Activated effector memory CD4-positive, alpha-beta T cell treated with Interleukin-2 at 50 U/mL for 16 hours (primary cell): ENCODE data around the gene TUBA1C.
"Not testable (repeated sequence)": the region's sequence is repeated elsewhere in the genome, so short reads cannot be mapped to it uniquely, and the experiment has no call there.

Experiments used
- DNase-seq: peaks from one replicate; pipeline ENCODE4 v3.0.0-alpha.2; 2020

Gene TUBA1C

DNA sequence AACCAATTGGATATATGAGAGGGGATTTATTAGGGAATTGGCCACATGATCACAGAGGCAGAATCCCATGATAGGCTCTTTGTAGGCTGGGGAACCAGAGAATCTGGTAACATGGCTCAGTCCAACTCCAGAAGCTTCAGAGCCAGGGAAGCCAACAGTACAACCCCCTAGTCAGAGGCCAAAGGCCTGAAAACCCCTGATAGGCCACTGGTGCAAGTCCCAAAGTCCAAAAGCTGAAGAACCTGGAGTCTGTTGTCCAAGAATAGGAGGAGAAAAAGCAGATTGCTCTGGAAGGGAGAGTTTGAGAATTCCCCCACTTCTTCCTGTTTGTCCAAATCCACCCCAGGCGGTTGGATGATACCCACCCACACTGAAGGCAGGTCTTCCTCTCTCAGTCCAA lies 49.9 kb downstream of the TUBA1C start:
- DNase-seq = no peak

- not testable (repeated sequence) for DNase-seq
Observed at GRCh38 chr12:49317118-49317517, 52.2 kb downstream of the TUBA1C start.

- DNase-seq = not testable (repeated sequence)
Observed at GRCh38 chr12:49320411-49321103, 55.7 kb downstream of the TUBA1C start.

- no peak for DNase-seq
Observed at GRCh38 chr12:49322367-49322707, 57.5 kb downstream of the TUBA1C start.

DNA sequence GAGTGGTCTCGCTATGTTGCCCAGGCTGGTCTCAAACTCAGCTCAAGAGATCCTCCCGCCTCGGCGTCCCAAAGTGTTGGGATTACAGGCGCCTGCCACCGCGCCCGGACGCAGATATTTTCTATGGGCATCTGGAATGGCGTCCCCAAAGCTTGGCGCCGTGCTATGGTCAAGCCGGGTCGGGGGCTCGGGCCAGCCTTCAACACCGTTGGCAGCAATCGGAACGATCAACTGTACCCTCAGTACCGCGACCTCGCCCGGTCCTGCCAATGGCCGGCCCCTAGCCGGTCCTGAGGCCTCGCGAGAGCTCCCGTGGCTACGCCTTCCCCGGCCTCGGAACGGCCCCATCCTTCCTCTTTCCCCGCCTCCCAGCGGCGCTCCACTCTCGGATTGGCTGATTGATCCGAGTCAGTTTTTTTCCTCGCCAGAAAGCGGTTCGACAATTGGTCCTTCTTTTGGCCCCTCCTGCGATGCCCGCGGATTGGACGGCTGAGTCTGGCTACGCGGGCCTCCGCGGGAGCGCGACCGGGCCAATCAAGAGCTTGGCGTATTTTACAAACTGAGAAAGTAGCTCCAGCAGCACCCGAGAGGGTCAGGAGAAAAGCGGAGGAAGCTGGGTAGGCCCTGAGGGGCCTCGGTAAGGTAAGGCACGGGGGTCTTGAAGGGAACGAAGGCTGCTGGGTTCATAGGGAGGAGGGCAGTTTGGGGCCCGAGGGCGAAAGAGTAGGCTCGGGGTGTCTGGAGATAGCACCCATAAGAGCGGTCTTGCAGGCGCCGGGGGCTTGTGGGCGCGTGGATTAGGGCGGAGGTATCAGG lies 58.0 kb downstream of the TUBA1C start, which contains the start of gene TROAP:
TSS of gene TROAP (plus strand) at position 548 of the 816 bp plus-strand sequence. CDS start 354 bp downstream, outside the sequence.
- peak; percentile 96 for DNase-seq

DNA sequence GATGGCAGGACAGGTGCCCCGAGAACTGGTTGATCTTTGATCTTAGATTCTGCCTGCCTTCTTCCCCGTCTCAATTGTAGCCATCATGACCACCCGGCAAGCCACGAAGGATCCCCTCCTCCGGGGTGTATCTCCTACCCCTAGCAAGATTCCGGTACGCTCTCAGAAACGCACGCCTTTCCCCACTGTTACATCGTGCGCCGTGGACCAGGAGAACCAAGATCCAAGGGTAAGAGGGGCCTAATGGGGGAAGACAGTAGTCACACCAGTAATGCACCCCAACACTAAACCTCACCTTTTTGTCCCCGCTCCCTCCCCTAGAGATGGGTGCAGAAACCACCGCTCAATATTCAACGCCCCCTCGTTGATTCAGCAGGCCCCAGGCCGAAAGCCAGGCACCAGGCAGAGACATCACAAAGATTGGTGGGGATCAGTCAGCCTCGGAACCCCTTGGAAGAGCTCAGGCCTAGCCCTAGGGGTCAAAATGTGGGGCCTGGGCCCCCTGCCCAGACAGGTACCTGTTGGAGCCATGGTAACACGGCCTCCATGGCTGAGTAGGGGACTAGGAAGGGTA lies 58.7 kb downstream of the TUBA1C start:
- no peak for DNase-seq
